ENCODE measurements around the gene MMS22L.
"Not testable (repeated sequence)": the region's sequence is repeated elsewhere in the genome, so short reads cannot be mapped to it uniquely, and the experiment has no call there.

Gene MMS22L

DNA sequence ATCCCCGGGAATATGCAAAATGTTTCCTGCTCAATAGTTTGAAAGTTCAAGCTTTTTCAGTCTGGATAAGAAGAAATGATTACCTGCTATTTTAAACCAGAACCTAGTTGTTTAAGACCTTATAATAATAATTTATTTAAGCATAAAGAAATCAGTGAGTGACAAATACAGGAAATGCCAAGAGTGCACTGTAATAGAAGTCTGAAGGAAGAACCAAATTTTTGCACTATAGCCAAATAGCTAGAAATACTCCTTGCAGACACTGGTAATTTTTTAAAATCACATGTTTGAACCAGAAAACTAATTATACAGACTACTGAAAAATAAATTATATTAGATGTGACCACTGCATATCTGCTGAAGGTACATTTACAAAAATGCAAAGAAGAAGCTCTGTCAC lies 93.2 kb downstream of the MMS22L start:
- Histone ChIP-seq H3K27ac (ENCODE audit: low read depth, low read length, severe bottlenecking) (no peak overlapping the region), H3K4me1 (ENCODE audit: control insufficient read depth, insufficient read depth, low read length, poor library complexity, severe bottlenecking) (no peaks in the 10 kb centered on the region), H3K36me3 (ENCODE audit: control insufficient read depth, insufficient read depth, low read length) (peaks cover 8% of the 10 kb centered on the region), H3K4me3 (ENCODE audit: extremely low read depth, insufficient read depth, low read length, poor library complexity, severe bottlenecking) (no peak overlapping the region), H3K9me3 (ENCODE audit: control insufficient read depth, low read length) (no peaks in the 10 kb centered on the region)
- WGBS, 2 experiments (ENCODE audit: insufficient coverage in 2 of 2): 100% methylated on average over 1 of the region's 1 CpG; no CpG with 5 or more reads in 1 of the 2 experiments

DNA sequence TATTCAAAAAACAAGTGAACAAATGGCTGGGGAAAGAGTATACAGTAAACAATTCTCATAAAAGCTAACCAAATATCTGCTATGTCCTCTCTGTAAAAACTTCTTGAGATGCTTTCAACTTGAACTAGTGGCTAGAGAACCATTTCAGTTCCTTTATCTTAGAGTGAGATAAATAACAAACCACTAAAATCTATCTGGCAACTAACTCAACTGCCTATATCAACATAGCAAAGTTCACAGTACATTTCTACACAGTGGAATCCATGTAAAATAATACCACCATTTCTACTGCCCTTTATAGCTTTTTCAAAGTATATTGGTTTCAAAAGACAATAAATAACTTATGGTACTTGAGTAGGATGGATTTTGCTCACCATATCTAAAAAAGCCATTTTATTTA lies 95.1 kb downstream of the MMS22L start:
- no peaks in the 10 kb centered on the region for H3K4me1 ChIP-seq (ENCODE audit: control insufficient read depth, insufficient read depth, low read length, poor library complexity, severe bottlenecking)
- no peak overlapping the region for H3K4me3 ChIP-seq (ENCODE audit: extremely low read depth, insufficient read depth, low read length, poor library complexity, severe bottlenecking)
- peaks cover 1% of the 10 kb centered on the region for H3K36me3 ChIP-seq (ENCODE audit: control insufficient read depth, insufficient read depth, low read length)
- no peaks in the 10 kb centered on the region for H3K9me3 ChIP-seq (ENCODE audit: control insufficient read depth, low read length)
- no peak overlapping the region for H3K27ac ChIP-seq (ENCODE audit: low read depth, low read length, severe bottlenecking)

- Histone ChIP-seq H3K27ac (ENCODE audit: low read depth, low read length, severe bottlenecking) (no peak overlapping the region), H3K9me3 (ENCODE audit: control insufficient read depth, low read length) (no peaks in the 10 kb centered on the region), H3K4me1 (ENCODE audit: control insufficient read depth, insufficient read depth, low read length, poor library complexity, severe bottlenecking) (peaks cover 3% of the 10 kb centered on the region), H3K4me3 (ENCODE audit: extremely low read depth, insufficient read depth, low read length, poor library complexity, severe bottlenecking) (no peak overlapping the region), H3K36me3 (ENCODE audit: control insufficient read depth, insufficient read depth, low read length) (no peaks in the 10 kb centered on the region)
- 17 to 43% methylated on average over 3 of the region's 3 CpGs for WGBS, 2 experiments (ENCODE audit: insufficient coverage in 2 of 2)
These were observed 96.5 kb downstream of the MMS22L start for GRCh38 chr6:97186416-97186999.

DNA sequence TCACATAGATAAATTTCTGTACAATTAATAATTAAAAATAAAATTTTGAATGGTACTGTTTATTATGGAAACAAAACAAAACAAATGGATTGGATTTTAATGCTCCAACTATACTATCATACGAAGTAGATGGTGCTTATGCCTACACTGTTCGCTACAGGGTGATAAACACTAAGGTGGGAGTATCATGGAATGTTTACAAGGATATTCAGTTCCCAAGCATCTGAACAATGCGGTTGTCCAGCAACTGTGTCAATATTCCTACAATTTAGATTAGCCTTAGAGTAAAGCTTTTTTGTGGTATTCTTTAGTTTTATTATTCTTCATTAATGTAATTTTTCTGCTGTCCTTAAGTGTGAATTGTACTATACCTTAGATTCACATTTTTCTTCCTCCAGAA lies 105.1 kb downstream of the MMS22L start:
- 88% methylated on average over 1 of the region's 3 CpGs; no CpG with 5 or more reads in 1 of the 2 experiments for WGBS, 2 experiments (ENCODE audit: insufficient coverage in 2 of 2)
- Histone ChIP-seq H3K9me3 (ENCODE audit: control insufficient read depth, low read length) (no peaks in the 10 kb centered on the region), H3K27ac (ENCODE audit: low read depth, low read length, severe bottlenecking) (no peak overlapping the region), H3K36me3 (ENCODE audit: control insufficient read depth, insufficient read depth, low read length) (no peaks in the 10 kb centered on the region), H3K4me3 (ENCODE audit: extremely low read depth, insufficient read depth, low read length, poor library complexity, severe bottlenecking) (no peak overlapping the region), H3K4me1 (ENCODE audit: control insufficient read depth, insufficient read depth, low read length, poor library complexity, severe bottlenecking) (peaks cover 8% of the 10 kb centered on the region)

DNA sequence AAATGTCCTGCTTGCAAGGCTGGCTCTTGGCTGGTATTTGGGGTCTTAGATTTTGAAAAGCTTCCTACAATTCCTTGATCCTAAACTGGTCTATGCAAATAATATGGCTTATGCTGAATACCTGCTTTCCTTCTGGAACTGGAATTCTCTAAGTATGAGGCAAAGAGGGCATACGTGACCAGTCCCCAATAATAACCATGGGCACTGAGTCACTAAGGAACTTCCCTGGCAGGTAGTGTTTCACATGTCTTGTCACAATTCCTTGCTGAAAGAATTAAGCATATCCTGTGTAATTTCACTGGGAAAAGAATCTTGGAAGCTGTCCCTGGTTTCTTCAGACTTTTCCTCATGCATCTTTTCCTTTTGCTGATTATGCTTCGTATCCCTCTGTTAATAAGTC lies 106.5 kb downstream of the MMS22L start:
- no peaks in the 10 kb centered on the region for H3K9me3 ChIP-seq (ENCODE audit: control insufficient read depth, low read length)
- peaks cover 4% of the 10 kb centered on the region for H3K4me1 ChIP-seq (ENCODE audit: control insufficient read depth, insufficient read depth, low read length, poor library complexity, severe bottlenecking)
- 100% methylated on average over 1 to 2 of the region's 2 CpGs for WGBS, 2 experiments (ENCODE audit: insufficient coverage in 2 of 2)
- no peak overlapping the region for H3K4me3 ChIP-seq (ENCODE audit: extremely low read depth, insufficient read depth, low read length, poor library complexity, severe bottlenecking)
- no peaks in the 10 kb centered on the region for H3K36me3 ChIP-seq (ENCODE audit: control insufficient read depth, insufficient read depth, low read length)
- no peak overlapping the region for H3K27ac ChIP-seq (ENCODE audit: low read depth, low read length, severe bottlenecking)

DNA sequence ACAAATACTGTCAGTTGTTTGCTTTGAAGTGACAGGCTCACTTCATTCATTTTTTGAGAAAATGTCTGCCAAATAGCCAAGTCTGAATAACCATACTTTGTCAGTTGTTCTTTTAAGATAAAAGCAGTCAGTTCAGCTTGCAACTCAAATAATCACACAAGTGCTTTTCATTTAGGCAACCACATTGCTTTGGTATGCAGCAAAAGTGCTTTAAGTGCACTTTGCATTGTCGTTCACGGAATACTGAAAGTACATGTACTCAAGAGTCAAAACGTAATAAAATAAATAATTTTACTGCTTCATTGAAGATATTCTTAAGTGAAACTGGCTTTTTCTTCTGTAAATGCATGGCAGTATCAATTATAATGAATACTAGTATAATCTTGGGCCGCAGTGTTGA lies 107.2 kb downstream of the MMS22L start:
- Histone ChIP-seq H3K4me1 (ENCODE audit: control insufficient read depth, insufficient read depth, low read length, poor library complexity, severe bottlenecking) (peaks cover 4% of the 10 kb centered on the region), H3K4me3 (ENCODE audit: extremely low read depth, insufficient read depth, low read length, poor library complexity, severe bottlenecking) (no peak overlapping the region), H3K36me3 (ENCODE audit: control insufficient read depth, insufficient read depth, low read length) (no peaks in the 10 kb centered on the region), H3K9me3 (ENCODE audit: control insufficient read depth, low read length) (no peaks in the 10 kb centered on the region), H3K27ac (ENCODE audit: low read depth, low read length, severe bottlenecking) (no peak overlapping the region)
- WGBS, 2 experiments (ENCODE audit: insufficient coverage in 2 of 2): 100% methylated on average over 1 of the region's 4 CpGs; no CpG with 5 or more reads in 1 of the 2 experiments

- H3K27ac ChIP-seq (ENCODE audit: low read depth, low read length, severe bottlenecking): no peak overlapping the region
- H3K4me1 ChIP-seq (ENCODE audit: control insufficient read depth, insufficient read depth, low read length, poor library complexity, severe bottlenecking): peaks cover 4% of the 10 kb centered on the region
- no peaks in the 10 kb centered on the region for H3K9me3 ChIP-seq (ENCODE audit: control insufficient read depth, low read length)
- no peak overlapping the region for H3K4me3 ChIP-seq (ENCODE audit: extremely low read depth, insufficient read depth, low read length, poor library complexity, severe bottlenecking)
- peaks cover 4% of the 10 kb centered on the region for H3K36me3 ChIP-seq (ENCODE audit: control insufficient read depth, insufficient read depth, low read length)
- WGBS, 2 experiments (ENCODE audit: insufficient coverage in 2 of 2): no CpG with 5 or more reads among the region's 2 CpGs
These were observed 108.5 kb downstream of the MMS22L start for GRCh38 chr6:97174471-97174870.

DNA sequence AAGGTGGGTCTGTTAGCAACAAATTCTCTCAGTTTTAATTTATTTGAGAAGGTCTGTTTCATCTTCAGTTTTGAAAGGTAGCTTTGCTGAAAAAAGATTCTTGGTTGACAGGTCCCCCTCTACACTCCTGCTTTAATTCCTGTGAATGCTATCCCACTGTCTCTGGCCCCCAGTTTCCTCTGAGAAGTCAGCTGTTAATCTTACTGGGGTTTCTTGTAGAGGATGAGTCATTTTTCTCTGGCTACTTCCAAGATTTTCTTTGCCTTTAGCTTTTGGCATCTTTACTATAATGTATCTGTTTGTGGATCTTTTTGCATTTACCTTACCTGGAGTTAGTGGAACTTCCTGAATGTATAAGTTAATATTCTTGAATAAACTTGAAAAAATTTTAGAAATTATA lies 122.7 kb downstream of the MMS22L start:
- no peak overlapping the region for H3K4me3 ChIP-seq (ENCODE audit: extremely low read depth, insufficient read depth, low read length, poor library complexity, severe bottlenecking)
- H3K27ac ChIP-seq (ENCODE audit: low read depth, low read length, severe bottlenecking): no peak overlapping the region
- H3K36me3 ChIP-seq (ENCODE audit: control insufficient read depth, insufficient read depth, low read length): peaks cover 46% of the 10 kb centered on the region
- H3K4me1 ChIP-seq (ENCODE audit: control insufficient read depth, insufficient read depth, low read length, poor library complexity, severe bottlenecking): no peaks in the 10 kb centered on the region
- peaks cover 8% of the 10 kb centered on the region for H3K9me3 ChIP-seq (ENCODE audit: control insufficient read depth, low read length)

GRCh38 chr6:97155447-97155846 lies 127.6 kb downstream of the MMS22L start:
- H3K36me3 ChIP-seq (ENCODE audit: control insufficient read depth, insufficient read depth, low read length): peaks cover 26% of the 10 kb centered on the region
- H3K9me3 ChIP-seq (ENCODE audit: control insufficient read depth, low read length): not testable (repeated sequence)
- 100% methylated on average over 1 of the region's 5 CpGs; no CpG with 5 or more reads in 1 of the 2 experiments for WGBS, 2 experiments (ENCODE audit: insufficient coverage in 2 of 2)

DNA sequence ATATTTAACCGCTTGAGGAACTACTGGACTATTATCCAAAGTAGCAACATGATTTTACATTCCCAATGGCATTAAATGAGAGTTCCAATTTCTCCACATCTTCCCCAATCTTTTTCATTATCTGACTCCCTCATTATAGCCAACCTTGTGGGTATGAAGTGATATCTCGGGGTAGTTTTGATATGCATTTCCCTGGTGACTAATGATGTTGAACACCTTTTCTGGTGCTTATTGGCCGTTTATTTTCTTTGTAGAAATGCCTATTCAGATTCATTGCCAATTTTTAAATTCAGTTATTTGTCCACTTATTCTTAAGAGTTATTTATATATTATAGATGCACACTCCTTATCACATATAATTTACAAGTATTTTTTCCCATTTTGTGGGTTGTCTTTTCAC lies 129.0 kb downstream of the MMS22L start:
- peaks cover 20% of the 10 kb centered on the region for H3K36me3 ChIP-seq (ENCODE audit: control insufficient read depth, insufficient read depth, low read length)
- no peak overlapping the region for H3K4me3 ChIP-seq (ENCODE audit: extremely low read depth, insufficient read depth, low read length, poor library complexity, severe bottlenecking)
- H3K9me3 ChIP-seq (ENCODE audit: control insufficient read depth, low read length): no peaks in the 10 kb centered on the region
- H3K4me1 ChIP-seq (ENCODE audit: control insufficient read depth, insufficient read depth, low read length, poor library complexity, severe bottlenecking): no peaks in the 10 kb centered on the region
- no peak overlapping the region for H3K27ac ChIP-seq (ENCODE audit: low read depth, low read length, severe bottlenecking)
- no CpG with 5 or more reads among the region's 3 CpGs for WGBS, 2 experiments (ENCODE audit: insufficient coverage in 2 of 2)

More at GRCh38 chr6:97155447-97155846, 127.6 kb downstream of the MMS22L start:
- not testable (repeated sequence) for H3K4me1 ChIP-seq (ENCODE audit: control insufficient read depth, insufficient read depth, low read length, poor library complexity, severe bottlenecking); H3K4me3 ChIP-seq (ENCODE audit: extremely low read depth, insufficient read depth, low read length, poor library complexity, severe bottlenecking); H3K27ac ChIP-seq (ENCODE audit: low read depth, low read length, severe bottlenecking)

DNA sequence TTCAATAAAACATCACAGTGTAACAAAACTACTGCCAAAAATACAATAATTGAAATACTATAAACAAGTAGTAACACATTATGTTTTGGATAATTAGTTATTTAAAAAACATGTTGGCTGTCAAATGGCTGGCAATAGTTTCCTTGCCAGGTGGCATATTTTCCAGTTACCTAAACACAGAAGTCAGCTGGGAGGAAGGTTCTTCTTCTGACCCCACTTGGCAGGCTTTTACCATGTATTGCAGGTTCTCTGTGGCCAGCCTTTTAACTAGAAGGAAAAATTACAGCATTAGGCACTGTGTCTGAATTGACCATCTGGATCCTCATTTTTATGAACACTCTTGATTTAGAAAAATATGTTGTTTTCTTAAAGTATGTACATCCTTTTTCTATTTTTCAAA lies 131.4 kb downstream of the MMS22L start:
- H3K36me3 ChIP-seq (ENCODE audit: control insufficient read depth, insufficient read depth, low read length): peaks cover 12% of the 10 kb centered on the region
- H3K9me3 ChIP-seq (ENCODE audit: control insufficient read depth, low read length): no peaks in the 10 kb centered on the region
- H3K27ac ChIP-seq (ENCODE audit: low read depth, low read length, severe bottlenecking): no peak overlapping the region
- H3K4me3 ChIP-seq (ENCODE audit: extremely low read depth, insufficient read depth, low read length, poor library complexity, severe bottlenecking): no peak overlapping the region
- no peaks in the 10 kb centered on the region for H3K4me1 ChIP-seq (ENCODE audit: control insufficient read depth, insufficient read depth, low read length, poor library complexity, severe bottlenecking)

All from mesodermal cell (in vitro differentiated cells).